Activated T-cell treated with anti-CD3 and anti-CD28 coated beads, Interleukin-2, amount 50 U/mL, for 72 hours (primary cell): Measurements from ENCODE around the gene KRTAP4-3. TPM values are rescaled to one million over a fixed set of nuclear protein-coding genes. Genes with fewer than 3 reads are reported as not detected.
A peak's percentile ranks its signal among the peaks of the same experiment; 100 is the strongest.
"Not testable (repeated sequence)": the region's sequence is repeated elsewhere in the genome, so short reads cannot be mapped to it uniquely, and the experiment has no call there.

ENCODE experiments used
- ATAC-seq, 2 donors: fragments of 150-1000 bp; cut with Tn5 transposase; replicated peaks in 1 of 2; 2 replicates each; pipeline ENCODE4 v1.10.0; 2021; ENCODE audit warnings: moderate library complexity in 2 of 2, mild to moderate bottlenecking in 1 of 2
- DNase-seq, 2 donors: peaks; one replicate each; pipeline ENCODE4 v3.0.0; 2021 to 2022; ENCODE audit warnings: mixed read lengths in 1 of 2
- H3K27ac Mint-ChIP-seq: one replicate; pipeline ENCODE4 v1.8.0; 2022; ENCODE audit warnings: mild to moderate bottlenecking, moderate library complexity, mixed read lengths
- H3K27me3 Mint-ChIP-seq: one replicate; pipeline ENCODE4 v1.8.0; 2022; ENCODE audit warnings: low read depth, mixed read lengths
- H3K36me3 Mint-ChIP-seq, 2 donors: one replicate each; pipeline ENCODE4 v1.8.0; 2022; ENCODE audit warnings: mixed read lengths in 2 of 2, mild to moderate bottlenecking in 1 of 2; ENCODE audit not compliant: insufficient read depth in 2 of 2
- H3K4me1 Mint-ChIP-seq: one replicate; pipeline ENCODE4 v1.8.0; 2022; ENCODE audit warnings: low read depth, mixed read lengths
- H3K4me3 Mint-ChIP-seq, 2 donors: one replicate each; pipeline ENCODE4 v1.8.0; 2022; ENCODE audit warnings: mild to moderate bottlenecking in 2 of 2, mixed read lengths in 2 of 2, moderate library complexity in 2 of 2
- H3K9me3 Mint-ChIP-seq, 2 donors: one replicate each; pipeline ENCODE4 v1.8.0; 2022; ENCODE audit warnings: mixed read lengths in 2 of 2
- total RNA-seq, 2 donors: library from RNA; stranded (reverse); gene quantifications; one replicate each; pipeline ENCODE4 v1.2.3, GENCODE V29; 2022

The KRTAP4-3 gene
- total RNA-seq, 2 donors from 2014 or later, result not detected

- not testable (repeated sequence) for H3K27ac Mint-ChIP-seq, H3K36me3 Mint-ChIP-seq, H3K9me3 Mint-ChIP-seq, H3K27me3 Mint-ChIP-seq, DNase-seq, ATAC-seq
- H3K4me1 Mint-ChIP-seq, result peaks cover 33% of the 10 kb centered on the region
- H3K4me3 Mint-ChIP-seq, result peak overlapping the region; percentile 2 to 18
Observed at GRCh38 chr17:41123292-41123990, 44.6 kb downstream of the KRTAP4-3 start.

- Mint-ChIP-seq H3K4me1 (peaks cover 33% of the 10 kb centered on the region), H3K27me3 (no peaks in the 10 kb centered on the region), H3K27ac (no peak overlapping the region), H3K9me3 (peaks cover 2% of the 10 kb centered on the region in 2 donors), H3K36me3 (no peaks in the 10 kb centered on the region), H3K4me3 (no peak overlapping the region)
- ATAC-seq (no peak), DNase-seq (no peak)
Observed at GRCh38 chr17:41121742-41122141, 46.3 kb downstream of the KRTAP4-3 start.

- not testable (repeated sequence) for H3K9me3 Mint-ChIP-seq, H3K36me3 Mint-ChIP-seq, ATAC-seq, H3K27me3 Mint-ChIP-seq, DNase-seq
- H3K27ac Mint-ChIP-seq, result peak overlapping the region; percentile 83
- H3K4me3 Mint-ChIP-seq, result peak overlapping the region; percentile 45 to 57
- H3K4me1 Mint-ChIP-seq, result peaks cover 27% of the 10 kb centered on the region
Observed at GRCh38 chr17:41119696-41120690, 48.0 kb downstream of the KRTAP4-3 start.

- Mint-ChIP-seq H3K4me3 (no peak overlapping the region), H3K36me3 (no peaks in the 10 kb centered on the region), H3K27ac (no peak overlapping the region), H3K9me3 (peaks cover 2% of the 10 kb centered on the region in 2 donors), H3K4me1 (peaks cover 20% of the 10 kb centered on the region), H3K27me3 (no peaks in the 10 kb centered on the region)
- ATAC-seq, result no peak
- DNase-seq, result no peak
Observed at GRCh38 chr17:41118721-41119120, 49.3 kb downstream of the KRTAP4-3 start.

- not testable (repeated sequence) for H3K27me3 Mint-ChIP-seq, H3K27ac Mint-ChIP-seq, DNase-seq, H3K36me3 Mint-ChIP-seq, ATAC-seq, H3K9me3 Mint-ChIP-seq, H3K4me3 Mint-ChIP-seq
- H3K4me1 Mint-ChIP-seq, result peaks cover 13% of the 10 kb centered on the region
Observed at GRCh38 chr17:41117846-41118386, 50.1 kb downstream of the KRTAP4-3 start, which contains the start of gene KRTAP4-11. TSS of gene KRTAP4-11 (minus strand) at chr17:41118373. CDS start at chr17:41118315, 58 bp downstream.

Other genes with a start within 250 kb of the KRTAP4-3 start
- not detected for gene KRT23, start 230.6 kb downstream of the KRTAP4-3 start, total RNA-seq
- gene KRT39, start 201.3 kb downstream of the KRTAP4-3 start, total RNA-seq, result not detected
- not detected for gene KRT40, start 183.9 kb downstream of the KRTAP4-3 start, total RNA-seq
- not detected for gene KRTAP3-3, start 174.1 kb downstream of the KRTAP4-3 start, total RNA-seq
- gene KRTAP3-2, start 168.3 kb downstream of the KRTAP4-3 start, total RNA-seq, result not detected
- gene KRTAP3-1, start 159.1 kb downstream of the KRTAP4-3 start, total RNA-seq, result not detected
- not detected for gene KRTAP1-5, start 141.0 kb downstream of the KRTAP4-3 start, total RNA-seq
- gene KRTAP1-4, start 138.0 kb downstream of the KRTAP4-3 start, total RNA-seq, result not detected
- not detected for gene KRTAP1-3, start 133.3 kb downstream of the KRTAP4-3 start, total RNA-seq
- not detected for gene KRTAP1-1, start 126.8 kb downstream of the KRTAP4-3 start, total RNA-seq
- gene KRTAP2-1, start 120.9 kb downstream of the KRTAP4-3 start, total RNA-seq, result not detected
- not detected for gene KRTAP2-2, start 113.0 kb downstream of the KRTAP4-3 start, total RNA-seq
- not detected for gene KRTAP2-3, start 108.1 kb downstream of the KRTAP4-3 start, total RNA-seq
- not detected for gene KRTAP2-4, start 102.3 kb downstream of the KRTAP4-3 start, total RNA-seq
- not detected for gene KRTAP4-7, start 84.1 kb downstream of the KRTAP4-3 start, total RNA-seq
- gene KRTAP4-8, start 70.1 kb downstream of the KRTAP4-3 start, total RNA-seq, result not detected
- gene KRTAP4-16, start 66.0 kb downstream of the KRTAP4-3 start, total RNA-seq, result not detected
- gene KRTAP4-9, start 62.8 kb downstream of the KRTAP4-3 start, total RNA-seq, result not detected
- gene KRTAP4-11, start 49.8 kb downstream of the KRTAP4-3 start, total RNA-seq, result not detected
- gene KRTAP4-12, start 44.0 kb downstream of the KRTAP4-3 start, total RNA-seq, result not detected
- gene KRTAP4-6, start 27.7 kb downstream of the KRTAP4-3 start, total RNA-seq, result not detected
- gene KRTAP4-5, start 18.4 kb downstream of the KRTAP4-3 start, total RNA-seq, result not detected
- not detected for gene KRTAP4-4, start 7.5 kb downstream of the KRTAP4-3 start, total RNA-seq
- gene KRTAP4-2, start 10.0 kb upstream of the KRTAP4-3 start, total RNA-seq, result not detected
- not detected for gene KRTAP4-1, start 16.7 kb upstream of the KRTAP4-3 start, total RNA-seq
- gene KRTAP9-1, start 21.7 kb upstream of the KRTAP4-3 start, total RNA-seq, result not detected
- gene KRTAP9-2, start 58.4 kb upstream of the KRTAP4-3 start, total RNA-seq, result not detected
- not detected for gene KRTAP9-3, start 64.2 kb upstream of the KRTAP4-3 start, total RNA-seq
- not detected for gene KRTAP9-8, start 69.8 kb upstream of the KRTAP4-3 start, total RNA-seq
- not detected for gene KRTAP9-4, start 81.5 kb upstream of the KRTAP4-3 start, total RNA-seq
- gene KRTAP9-9, start 87.2 kb upstream of the KRTAP4-3 start, total RNA-seq, result not detected
- gene KRTAP9-6, start 97.2 kb upstream of the KRTAP4-3 start, total RNA-seq, result not detected
- gene KRTAP9-7, start 107.5 kb upstream of the KRTAP4-3 start, total RNA-seq, result not detected
- not detected for gene KRTAP29-1, start 134.6 kb upstream of the KRTAP4-3 start, total RNA-seq
- not detected for gene KRTAP16-1, start 141.1 kb upstream of the KRTAP4-3 start, total RNA-seq
- not detected for gene KRTAP17-1, start 147.5 kb upstream of the KRTAP4-3 start, total RNA-seq
- gene KRT33A, start 182.6 kb upstream of the KRTAP4-3 start, total RNA-seq, result not detected
- not detected for gene KRT33B, start 201.6 kb upstream of the KRTAP4-3 start, total RNA-seq
- gene KRT34, start 214.1 kb upstream of the KRTAP4-3 start, total RNA-seq, result not detected
- not detected for gene KRT31, start 229.4 kb upstream of the KRTAP4-3 start, total RNA-seq